IPS-18a (cell line): ENCODE data around the gene PLXNA2.

Experiments used
- H3K27ac ChIP-seq: one replicate; pipeline ENCODE4 v1.5.1; 2013; ENCODE audit warnings: low read length
- H3K27me3 ChIP-seq: one replicate; pipeline ENCODE4 v1.6.1; 2013; ENCODE audit warnings: mild to moderate bottlenecking, low read length; ENCODE audit not compliant: control insufficient read depth, insufficient read depth
- H3K36me3 ChIP-seq: one replicate; pipeline ENCODE4 v1.6.1; 2013; ENCODE audit warnings: low read depth, low read length; ENCODE audit not compliant: control insufficient read depth
- H3K4me1 ChIP-seq: one replicate; pipeline ENCODE4 v1.6.1; 2013; ENCODE audit warnings: low read depth, low read length; ENCODE audit not compliant: control insufficient read depth
- H3K4me3 ChIP-seq: one replicate; pipeline ENCODE4 v1.5.1; 2013; ENCODE audit warnings: low read length
- H3K9ac ChIP-seq: one replicate; pipeline ENCODE4 v1.6.1; 2013; ENCODE audit warnings: mild to moderate bottlenecking, low read length, moderate library complexity
- H3K9me3 ChIP-seq: one replicate; pipeline ENCODE4 v1.6.1; 2013; ENCODE audit warnings: low read depth, low read length; ENCODE audit not compliant: control insufficient read depth

PLXNA2 gene

DNA sequence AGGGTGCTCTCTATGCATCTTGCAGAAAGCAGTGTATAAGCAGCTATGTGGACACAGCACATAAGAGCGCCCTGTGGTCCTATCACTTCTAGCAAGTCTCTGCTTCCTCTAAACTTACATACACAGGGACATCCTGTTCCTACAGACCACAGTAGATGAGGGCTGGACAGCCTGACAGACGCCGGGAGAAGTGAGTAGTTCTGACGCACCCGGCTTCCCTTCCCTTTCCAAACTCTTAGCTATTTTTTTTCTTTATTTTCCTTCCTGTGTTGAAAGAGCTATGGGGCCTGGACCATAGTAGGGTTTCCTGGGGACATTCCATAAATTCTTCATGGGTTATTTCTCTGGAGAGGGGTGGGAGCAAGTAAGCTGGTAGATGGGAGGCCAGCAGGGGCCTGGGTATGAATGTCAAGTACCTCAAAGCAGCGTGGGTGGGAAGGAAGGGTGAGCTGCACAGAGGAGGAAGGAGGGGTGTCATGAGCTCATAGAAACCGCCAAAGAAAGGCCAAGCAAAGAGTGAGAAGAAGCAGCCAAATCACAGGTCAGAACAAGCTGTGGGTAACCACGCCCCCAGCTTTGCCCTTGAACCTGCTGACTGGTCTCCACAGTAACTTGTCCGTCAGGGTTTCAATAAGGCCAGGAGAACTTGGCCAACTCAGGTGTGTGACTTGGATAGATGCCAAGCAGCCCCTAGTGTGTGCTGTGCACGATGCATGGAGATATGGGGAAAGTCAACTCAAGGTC lies 36.6 kb downstream of the PLXNA2 start:
- H3K36me3 ChIP-seq: no peaks in the 10 kb centered on the region
- no peak overlapping the region for H3K27ac ChIP-seq
- no peak overlapping the region for H3K9ac ChIP-seq
- H3K27me3 ChIP-seq: no peaks in the 10 kb centered on the region
- no peaks in the 10 kb centered on the region for H3K9me3 ChIP-seq
- H3K4me1 ChIP-seq: no peaks in the 10 kb centered on the region
- H3K4me3 ChIP-seq: no peak overlapping the region

DNA sequence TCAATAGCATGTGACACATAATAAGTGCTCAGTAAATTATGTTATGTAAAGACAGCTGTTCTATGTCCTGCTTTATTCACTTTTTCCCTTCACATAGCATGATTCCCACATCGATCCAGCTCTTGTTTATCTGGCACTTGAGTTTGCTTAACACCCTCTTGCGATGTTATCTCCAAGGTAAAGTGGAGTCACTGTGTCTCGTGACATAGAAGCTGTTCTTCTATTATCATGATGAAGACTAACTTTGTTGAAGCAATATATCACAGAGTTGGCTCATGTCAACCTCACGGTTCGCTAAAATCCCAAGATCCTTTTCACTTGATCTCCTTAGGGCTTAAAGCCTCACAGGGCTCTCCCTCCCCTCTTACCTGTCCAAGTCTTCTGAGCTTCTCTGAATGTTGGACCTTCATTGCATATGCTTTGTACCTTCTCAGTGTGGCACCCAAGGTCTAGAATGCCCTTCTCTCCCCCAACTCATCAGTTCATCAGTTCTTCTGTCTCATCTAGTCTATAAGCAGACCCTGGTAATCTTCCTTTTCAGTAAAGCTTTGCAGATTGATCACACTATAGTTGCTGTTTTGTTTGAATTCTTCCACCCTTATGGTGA lies 38.0 kb downstream of the PLXNA2 start:
- H3K36me3 ChIP-seq: no peaks in the 10 kb centered on the region
- H3K4me3 ChIP-seq: no peak overlapping the region
- H3K27ac ChIP-seq: no peak overlapping the region
- no peaks in the 10 kb centered on the region for H3K9me3 ChIP-seq
- H3K4me1 ChIP-seq: no peaks in the 10 kb centered on the region
- no peak overlapping the region for H3K9ac ChIP-seq
- H3K27me3 ChIP-seq: no peaks in the 10 kb centered on the region

DNA sequence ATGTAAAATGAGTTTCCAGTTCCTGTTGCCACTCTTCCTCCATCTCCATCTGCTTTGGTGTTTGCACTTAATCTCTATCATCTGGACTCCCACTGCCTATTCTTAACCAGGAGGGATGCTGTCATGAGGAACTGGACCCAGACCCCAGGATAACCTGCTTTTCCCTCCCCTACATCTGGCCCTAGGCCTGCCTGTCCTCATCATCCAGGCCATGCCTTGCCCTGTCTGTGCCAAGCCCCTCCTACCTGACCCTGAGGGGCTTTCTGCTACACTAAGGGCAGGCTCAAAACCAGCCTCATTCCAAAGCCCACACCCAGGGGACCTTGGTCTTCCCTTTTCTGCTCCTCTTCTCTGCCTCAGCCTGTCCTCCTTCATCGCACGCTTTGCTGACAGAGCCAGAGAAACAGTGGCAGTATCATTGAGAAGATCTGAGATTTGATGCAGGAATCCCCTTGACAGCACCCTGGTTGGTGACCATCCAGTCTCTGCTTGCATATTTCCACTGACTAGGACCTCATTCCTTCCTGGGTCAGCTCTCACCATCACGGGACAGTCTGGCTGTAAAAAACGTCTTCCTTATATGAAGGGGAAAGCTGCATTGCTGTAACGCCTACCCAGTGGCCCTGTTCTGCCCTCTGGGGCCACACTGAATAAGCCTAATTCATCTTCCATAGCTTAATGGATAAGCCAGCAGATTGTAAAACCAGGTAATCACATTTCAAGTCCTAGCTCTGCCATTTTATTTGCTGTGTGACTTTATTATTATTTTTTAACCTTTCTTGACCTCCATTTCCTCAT lies 38.8 kb downstream of the PLXNA2 start:
- H3K27me3 ChIP-seq: no peaks in the 10 kb centered on the region
- H3K9ac ChIP-seq: no peak overlapping the region
- H3K4me1 ChIP-seq: no peaks in the 10 kb centered on the region
- no peaks in the 10 kb centered on the region for H3K9me3 ChIP-seq
- no peak overlapping the region for H3K27ac ChIP-seq
- no peaks in the 10 kb centered on the region for H3K36me3 ChIP-seq
- H3K4me3 ChIP-seq: no peak overlapping the region

DNA sequence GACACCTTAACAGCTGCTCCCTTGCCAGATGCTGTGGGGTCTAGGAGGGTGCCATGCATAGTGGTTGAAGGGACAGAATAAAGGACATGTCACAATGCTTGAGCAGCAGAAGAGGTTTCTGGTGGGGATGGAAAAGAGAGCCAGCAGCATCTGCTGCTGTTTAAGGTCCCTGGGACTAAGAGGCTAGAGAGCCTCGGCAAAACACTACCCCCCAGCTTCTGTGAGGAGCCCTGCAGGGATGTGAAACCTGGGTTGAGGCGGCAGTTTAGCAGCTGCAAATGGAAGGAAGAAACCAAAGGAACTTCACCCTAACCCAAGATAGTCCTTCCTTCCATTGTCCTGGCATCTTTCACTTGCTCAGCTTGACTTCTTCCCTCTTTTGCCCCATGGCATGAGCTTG lies 39.4 kb downstream of the PLXNA2 start:
- no peaks in the 10 kb centered on the region for H3K4me1 ChIP-seq
- no peaks in the 10 kb centered on the region for H3K27me3 ChIP-seq
- H3K9me3 ChIP-seq: no peaks in the 10 kb centered on the region
- H3K9ac ChIP-seq: no peak overlapping the region
- no peaks in the 10 kb centered on the region for H3K36me3 ChIP-seq
- H3K4me3 ChIP-seq: no peak overlapping the region
- no peak overlapping the region for H3K27ac ChIP-seq

DNA sequence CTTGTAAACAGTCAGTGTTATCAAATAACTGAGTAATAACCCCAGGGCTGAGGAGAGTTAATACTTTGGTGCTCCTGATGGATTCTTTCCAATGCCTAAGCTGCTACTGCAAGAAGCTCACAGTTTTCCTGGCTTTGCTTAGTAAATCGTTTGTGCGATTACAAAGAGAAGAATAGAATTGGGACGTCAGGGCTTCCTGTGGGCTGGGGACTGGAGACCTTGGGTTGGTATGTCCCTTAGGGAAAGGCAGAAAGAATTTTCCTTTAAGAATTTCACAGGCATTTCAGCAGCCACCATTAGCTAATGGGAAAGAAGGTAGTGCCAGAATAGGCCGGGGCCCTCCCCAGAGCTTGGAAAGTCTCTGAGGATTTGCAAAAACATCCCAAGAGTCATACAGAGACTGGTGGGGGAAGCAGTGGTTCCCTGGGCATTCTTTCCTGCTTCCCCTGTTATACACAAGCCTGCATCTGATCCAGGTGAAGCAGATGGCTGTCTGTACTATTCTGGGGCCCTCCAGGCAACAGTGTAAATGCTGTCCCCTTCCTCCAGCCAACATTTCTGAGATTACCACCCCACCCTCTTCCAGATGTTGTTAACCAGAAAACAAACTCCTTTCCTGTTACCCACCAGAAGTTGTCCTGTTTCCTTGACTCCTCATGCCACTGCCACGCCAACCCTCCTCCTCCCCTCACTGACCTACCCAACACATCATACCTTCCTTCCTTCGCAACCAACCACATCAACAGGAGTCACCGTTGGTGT lies 40.2 kb downstream of the PLXNA2 start:
- Histone ChIP-seq H3K9me3 (no peaks in the 10 kb centered on the region), H3K36me3 (no peaks in the 10 kb centered on the region), H3K4me3 (no peak overlapping the region), H3K27me3 (no peaks in the 10 kb centered on the region), H3K9ac (no peak overlapping the region), H3K4me1 (no peaks in the 10 kb centered on the region), H3K27ac (no peak overlapping the region)

DNA sequence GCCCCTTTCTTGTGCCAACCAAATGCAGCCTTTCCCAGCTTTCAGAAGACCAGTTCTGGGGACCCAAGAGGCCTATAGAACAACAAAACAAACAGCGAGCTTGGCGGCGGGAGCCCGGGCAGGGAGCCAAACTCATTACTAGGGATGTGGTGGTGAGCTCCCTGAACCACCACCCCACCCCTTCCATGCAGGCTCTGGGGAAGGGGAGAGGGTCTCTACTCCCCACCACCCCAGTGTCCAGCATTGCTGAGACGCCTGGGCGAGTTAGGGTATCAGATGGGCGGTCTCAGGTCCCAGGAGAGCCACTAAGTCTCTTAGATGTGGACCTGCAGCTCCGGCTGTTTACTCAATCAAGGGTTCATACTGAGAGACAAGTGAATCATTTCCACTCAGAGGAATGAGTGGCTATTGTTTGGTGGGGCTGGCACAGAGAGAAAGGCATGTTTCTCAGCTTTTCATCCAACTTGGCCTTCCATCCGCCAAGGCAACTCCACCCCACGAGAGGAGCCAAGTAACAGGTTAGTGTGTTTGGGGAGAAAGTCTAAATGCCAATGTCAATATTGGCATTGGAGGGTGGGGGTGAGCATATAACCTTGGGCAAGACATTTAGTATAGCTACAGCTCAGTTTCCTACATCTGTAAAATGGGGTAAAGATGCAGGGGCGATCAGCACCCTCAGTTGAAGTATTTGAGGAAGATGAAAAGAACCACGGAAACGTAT lies 40.9 kb downstream of the PLXNA2 start:
- Histone ChIP-seq H3K9me3 (no peaks in the 10 kb centered on the region), H3K27me3 (no peaks in the 10 kb centered on the region), H3K4me1 (peaks cover 3% of the 10 kb centered on the region), H3K4me3 (no peak overlapping the region), H3K36me3 (no peaks in the 10 kb centered on the region), H3K9ac (no peak overlapping the region), H3K27ac (no peak overlapping the region)

DNA sequence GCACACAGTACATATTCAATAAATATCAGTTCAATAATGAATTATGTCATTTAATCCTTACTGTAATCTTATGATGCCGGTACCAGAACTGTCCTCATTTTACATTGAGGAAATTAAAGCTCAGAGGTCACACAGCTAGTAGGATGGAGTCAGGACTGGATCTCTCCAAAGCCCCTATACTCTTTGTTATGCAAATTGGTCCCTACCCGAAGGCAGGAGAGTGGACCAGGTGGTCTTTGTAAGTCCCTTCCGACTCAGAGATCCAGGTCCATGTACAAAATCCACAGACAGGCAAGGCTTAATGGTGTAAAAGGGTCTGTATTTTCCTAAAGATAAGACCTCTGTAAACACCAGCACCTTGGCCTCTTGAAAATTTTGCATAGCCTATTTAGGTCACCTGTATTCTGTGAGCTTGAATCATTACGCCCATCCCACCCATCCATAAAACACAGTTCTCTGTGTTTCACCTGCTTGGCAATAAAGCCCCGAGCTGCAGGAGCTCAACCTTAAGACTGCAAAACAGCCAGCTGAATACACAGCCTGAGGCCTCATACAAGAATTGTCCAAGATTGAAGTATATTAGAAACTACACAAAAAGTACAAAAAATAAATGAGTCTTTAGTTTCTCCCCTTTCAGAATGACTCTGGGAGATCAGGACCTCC lies 41.7 kb downstream of the PLXNA2 start:
- H3K9ac ChIP-seq: no peak overlapping the region
- H3K4me3 ChIP-seq: no peak overlapping the region
- peaks cover 3% of the 10 kb centered on the region for H3K4me1 ChIP-seq
- no peaks in the 10 kb centered on the region for H3K36me3 ChIP-seq
- no peaks in the 10 kb centered on the region for H3K27me3 ChIP-seq
- H3K9me3 ChIP-seq: no peaks in the 10 kb centered on the region
- H3K27ac ChIP-seq: no peak overlapping the region

DNA sequence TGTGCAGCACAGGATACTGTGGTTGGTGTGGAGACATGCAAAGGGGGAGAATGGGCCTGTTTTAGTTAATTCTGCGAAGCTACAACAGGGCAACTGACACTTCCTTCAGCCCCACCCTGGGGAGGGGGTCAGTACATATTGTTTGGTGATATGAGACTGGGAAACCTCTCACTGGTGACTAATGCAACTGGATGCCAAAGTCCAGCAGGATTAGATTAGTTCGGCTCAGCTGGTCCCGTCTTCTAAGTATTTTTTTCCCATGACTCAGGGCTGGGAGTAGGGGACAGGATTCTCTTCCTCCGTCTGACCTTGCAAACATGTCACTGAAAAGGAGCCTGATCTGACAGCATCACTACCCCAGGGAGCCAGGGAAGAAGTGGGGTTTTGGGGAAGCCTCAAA lies 43.0 kb downstream of the PLXNA2 start:
- H3K36me3 ChIP-seq: no peaks in the 10 kb centered on the region
- no peaks in the 10 kb centered on the region for H3K27me3 ChIP-seq
- H3K4me1 ChIP-seq: peaks cover 3% of the 10 kb centered on the region
- no peaks in the 10 kb centered on the region for H3K9me3 ChIP-seq
- H3K4me3 ChIP-seq: no peak overlapping the region
- no peak overlapping the region for H3K9ac ChIP-seq
- H3K27ac ChIP-seq: no peak overlapping the region

DNA sequence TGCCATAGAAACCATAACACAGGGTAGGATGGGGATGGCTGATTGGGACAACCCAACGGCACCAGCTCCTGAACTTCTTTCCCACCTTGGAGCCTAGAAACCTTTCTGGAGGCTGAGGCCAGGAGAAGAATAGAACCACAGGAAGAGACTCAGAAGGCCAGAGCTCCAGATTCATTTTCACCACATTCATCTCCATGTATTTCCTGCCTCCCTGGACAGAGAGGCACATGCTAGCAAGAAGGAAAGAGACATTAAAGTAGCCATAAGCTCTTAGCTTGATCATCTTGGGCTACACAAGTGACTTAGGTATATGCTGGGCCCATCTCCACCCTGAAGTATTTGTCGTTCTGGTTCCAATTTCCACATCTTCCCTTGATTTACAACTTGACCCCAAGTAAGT lies 44.1 kb downstream of the PLXNA2 start:
- peaks cover 3% of the 10 kb centered on the region for H3K4me1 ChIP-seq
- H3K9ac ChIP-seq: no peak overlapping the region
- H3K27ac ChIP-seq: no peak overlapping the region
- H3K36me3 ChIP-seq: no peaks in the 10 kb centered on the region
- no peaks in the 10 kb centered on the region for H3K27me3 ChIP-seq
- H3K4me3 ChIP-seq: no peak overlapping the region
- H3K9me3 ChIP-seq: no peaks in the 10 kb centered on the region

DNA sequence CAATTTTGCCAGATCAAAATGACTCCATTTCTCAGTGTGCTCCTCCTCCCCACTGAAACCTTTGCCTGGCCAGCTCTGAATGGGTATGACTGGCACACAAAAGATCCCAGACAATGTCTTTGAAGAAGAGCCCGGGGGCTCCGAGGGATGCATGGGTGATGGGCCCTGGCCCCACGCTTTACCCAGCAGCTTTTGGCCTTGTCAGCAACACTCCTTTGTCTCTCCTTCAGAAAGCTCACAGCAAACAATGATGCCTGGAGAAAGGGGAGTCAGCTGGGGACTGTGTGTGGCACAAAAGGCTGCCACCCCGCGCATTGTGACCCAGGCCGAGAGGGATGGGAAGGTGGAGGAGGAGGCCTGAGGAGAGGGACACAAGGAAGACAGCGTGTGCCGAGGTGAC lies 45.9 kb downstream of the PLXNA2 start:
- Histone ChIP-seq H3K9ac (no peak overlapping the region), H3K4me3 (no peak overlapping the region), H3K27me3 (no peaks in the 10 kb centered on the region), H3K36me3 (no peaks in the 10 kb centered on the region), H3K9me3 (no peaks in the 10 kb centered on the region), H3K27ac (no peak overlapping the region), H3K4me1 (peaks cover 3% of the 10 kb centered on the region)
